NCI-H1105 (cell line): ENCODE results near the gene EREG.
"Not testable (repeated sequence)": the region's sequence is repeated elsewhere in the genome, so short reads cannot be mapped to it uniquely, and the experiment has no call there.

Experiments
- DNase-seq: peaks from one replicate; lab custom pipeline; 2025; lab: John Stamatoyannopoulos, UW

Gene EREG

GRCh38 chr4:74390677-74391076 lies 25.7 kb downstream of the EREG start:
- DNase-seq = no peak

- no peak for DNase-seq
Measured at GRCh38 chr4:74391346-74391745, 26.4 kb downstream of the EREG start.

- DNase-seq = no peak
Measured at GRCh38 chr4:74391890-74392475, 27.0 kb downstream of the EREG start.

GRCh38 chr4:74394476-74395136 lies 29.7 kb downstream of the EREG start:
- no peak for DNase-seq

GRCh38 chr4:74395633-74396032 lies 30.7 kb downstream of the EREG start:
- no peak for DNase-seq

- no peak for DNase-seq
Measured at GRCh38 chr4:74397748-74398426, 32.9 kb downstream of the EREG start.

GRCh38 chr4:74398894-74399589 lies 34.1 kb downstream of the EREG start:
- DNase-seq = not testable (repeated sequence)

GRCh38 chr4:74400395-74400794 lies 35.5 kb downstream of the EREG start:
- DNase-seq = no peak

- DNase-seq = no peak
Measured at GRCh38 chr4:74402692-74403456, 37.9 kb downstream of the EREG start.

- no peak for DNase-seq
Measured at GRCh38 chr4:74407891-74408290, 42.9 kb downstream of the EREG start.

GRCh38 chr4:74408639-74409038 lies 43.7 kb downstream of the EREG start:
- no peak for DNase-seq

GRCh38 chr4:74410272-74410671 lies 45.3 kb downstream of the EREG start:
- no peak for DNase-seq

- no peak for DNase-seq
Measured at GRCh38 chr4:74412225-74412624, 47.3 kb downstream of the EREG start.

GRCh38 chr4:74413265-74413664 lies 48.3 kb downstream of the EREG start:
- DNase-seq = no peak

- no peak for DNase-seq
Measured at GRCh38 chr4:74414149-74414809, 49.3 kb downstream of the EREG start.

- no peak for DNase-seq
Measured at GRCh38 chr4:74415602-74416300, 50.8 kb downstream of the EREG start.

GRCh38 chr4:74418063-74418670 lies 53.2 kb downstream of the EREG start:
- no peak for DNase-seq

- DNase-seq = no peak
Measured at GRCh38 chr4:74420863-74421262, 55.9 kb downstream of the EREG start.

- no peak for DNase-seq
Measured at GRCh38 chr4:74423104-74423503, 58.2 kb downstream of the EREG start.

- no peak for DNase-seq
Measured at GRCh38 chr4:74424111-74424510, 59.2 kb downstream of the EREG start.
